ENCODE data around the gene CEP95. TPM values are rescaled to one million over a fixed set of nuclear protein-coding genes. Genes with fewer than 3 reads are reported as not detected.

CEP95 gene
- total and polyA plus RNA-seq, 10 of the 15 experiments (the other 5 are each of a cell fraction or from before 2014, with no cell fraction given) = 17.7 to 54.9 (median 29.6) TPM

DNA sequence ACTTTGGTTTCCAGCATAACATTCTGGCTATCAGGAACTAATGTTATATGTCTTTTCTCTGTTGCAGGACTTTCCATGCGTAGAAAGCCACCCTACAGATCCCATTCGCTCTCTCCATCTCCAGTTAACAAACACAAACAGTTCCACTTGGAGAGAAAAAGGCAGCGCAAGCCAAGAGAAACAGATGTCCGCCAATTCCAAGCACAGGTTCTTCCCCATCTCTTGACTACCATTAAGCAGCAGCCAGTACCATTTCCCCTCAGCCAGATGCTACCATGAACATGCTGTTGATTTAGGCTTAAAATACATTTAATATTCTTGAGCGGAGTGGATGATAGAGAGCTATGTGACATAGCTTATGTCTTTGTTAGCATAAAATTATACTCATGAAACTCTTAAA lies 22.4 kb downstream of the CEP95 start:
- Histone ChIP-seq H3K27me3 (replicated peaks in 1 of 2; ENCODE audit: control insufficient read depth in 2 of 2, insufficient read depth in 2 of 2, low read length in 1 of 2) (no peaks in the 10 kb centered on the region), H4K20me1 (ENCODE audit: control insufficient read depth, insufficient read depth) (no peaks in the 10 kb centered on the region), H3K27ac (ENCODE audit: control insufficient read depth, insufficient read depth) (no peak overlapping the region), H2AFZ (ENCODE audit: control insufficient read depth, low read depth, low read length) (no peak overlapping the region), H3K9me3 (replicated peaks; ENCODE audit: control insufficient read depth, insufficient read depth, low read length) (no peaks in the 10 kb centered on the region), H3K36me3 (ENCODE audit: control insufficient read depth in 2 of 2, insufficient read depth in 2 of 2, low read length in 1 of 2) (peaks cover 10 to 57% of the 10 kb centered on the region in 2 experiments), H3K4me1 (ENCODE audit: control insufficient read depth, insufficient read depth, low read length) (no peaks in the 10 kb centered on the region), H3K9ac (ENCODE audit: control insufficient read depth, insufficient read depth, low read length) (no peak overlapping the region), H3K4me2 (ENCODE audit: control insufficient read depth, insufficient read depth) (no peak overlapping the region), H3K4me3 (no peak overlapping the region), H3K79me2 (ENCODE audit: control insufficient read depth, insufficient read depth, low read length) (no peaks in the 10 kb centered on the region)
- intact Hi-C loops (cut with micrococcal nuclease; ENCODE audit: unreplicated experiment) = no loop called here
- ChIA-PET RAD21 (ENCODE audit: unreplicated experiment) (no interaction called here), POLR2A (no interaction called here), SMC1A (ENCODE audit: uncharacterized antibody, unreplicated experiment) (interaction anchor here (2.3 kb wide), 1 partner anchor 110 kb away, joined by 9 read pairs; no protein-coding TSS in a partner anchor), CTCF (interaction anchor here (1.2 to 1.4 kb wide), 2 partner anchors 120 to 207 kb away, joined by 4 read pairs; no protein-coding TSS in a partner anchor)
- no peak for DNase-seq (ENCODE audit: low read depth, low spot score)
- in situ Hi-C loops (cut with MboI) = no loop called here
- TF ChIP-seq GABPA (IDR thresholded peaks at IDR 0.05; ENCODE audit: low read depth) (no peak), CBX3 (IDR thresholded peaks at IDR 0.05; ENCODE audit: borderline replicate concordance, low read depth) (no peak), RBBP5 (conservative IDR thresholded peaks at IDR 0.05) (no peak), MEF2A (IDR thresholded peaks at IDR 0.05; ENCODE audit: insufficient read depth, low read depth, low read length) (no peak), CREB1 (IDR thresholded peaks at IDR 0.05; ENCODE audit: low read depth) (no peak), RAD21 (IDR thresholded peaks at IDR 0.05; ENCODE audit: insufficient read depth, low read depth, low read length) (no peak), ATF7 (IDR thresholded peaks at IDR 0.05; ENCODE audit: low read depth) (no peak), EP300 (IDR thresholded peaks at IDR 0.05; ENCODE audit: borderline replicate concordance in 1 of 2, control insufficient read depth in 1 of 2, low read depth in 2 of 2, low read length in 2 of 2) (no peak), NR2F1 (conservative IDR thresholded peaks at IDR 0.05) (no peak), SP1 (IDR thresholded peaks at IDR 0.05; ENCODE audit: low read depth, low read length) (no peak)
- ATAC-seq = no peak
- WGBS (ENCODE audit: insufficient coverage, insufficient replicate concordance, low lambda C conversion rate, missing lambda C conversion rate) = 100% methylated on average over 5 of the region's 5 CpGs
- no peak for FAIRE-seq
- BruUV-seq (replicated peaks) = no TSS peak

Data from GM12878 (cell line).